GM19468 (cell line): ENCODE data around the gene GAA.
"Not testable (repeated sequence)": the region's sequence is repeated elsewhere in the genome, so short reads cannot be mapped to it uniquely, and the experiment has no call there.

Source experiments
- ATAC-seq: cut with Tn5 transposase; IDR thresholded peaks from one replicate; pipeline ENCODE4 v1.9.1; 2021; ENCODE audit warnings: mild to moderate bottlenecking, moderate library complexity, moderate number of reproducible peaks; ENCODE audit not compliant: unreplicated experiment; ENCODE audit errors: extremely low read depth

The GAA gene

DNA sequence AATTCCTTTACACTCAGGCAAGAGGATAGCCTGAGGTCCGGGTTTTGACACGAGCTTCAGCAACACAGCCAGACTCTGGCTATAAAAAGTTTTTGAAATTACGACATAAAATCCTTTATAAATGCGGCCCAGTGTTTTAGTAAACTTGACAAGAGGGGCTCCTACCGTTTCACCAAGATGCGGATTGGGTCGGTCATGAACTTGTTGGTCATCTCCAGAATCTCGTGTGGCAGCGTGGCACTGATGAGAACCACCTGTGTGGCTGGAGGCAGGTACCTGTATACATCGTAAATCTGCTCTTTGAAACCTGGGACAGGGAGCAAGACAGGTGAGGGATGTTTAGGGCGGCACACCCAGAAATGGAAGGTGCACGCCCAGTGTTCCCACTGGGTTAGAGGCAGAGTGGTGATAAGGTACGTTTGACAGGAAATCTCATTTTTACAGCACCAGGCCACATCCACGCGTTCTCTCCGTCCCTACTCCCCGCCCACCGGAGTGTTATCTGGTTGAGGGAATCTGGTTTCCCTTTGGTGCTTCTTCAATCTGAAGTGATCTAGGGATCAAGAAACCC lies 37.6 kb downstream of the GAA start:
- ATAC-seq, result no peak

DNA sequence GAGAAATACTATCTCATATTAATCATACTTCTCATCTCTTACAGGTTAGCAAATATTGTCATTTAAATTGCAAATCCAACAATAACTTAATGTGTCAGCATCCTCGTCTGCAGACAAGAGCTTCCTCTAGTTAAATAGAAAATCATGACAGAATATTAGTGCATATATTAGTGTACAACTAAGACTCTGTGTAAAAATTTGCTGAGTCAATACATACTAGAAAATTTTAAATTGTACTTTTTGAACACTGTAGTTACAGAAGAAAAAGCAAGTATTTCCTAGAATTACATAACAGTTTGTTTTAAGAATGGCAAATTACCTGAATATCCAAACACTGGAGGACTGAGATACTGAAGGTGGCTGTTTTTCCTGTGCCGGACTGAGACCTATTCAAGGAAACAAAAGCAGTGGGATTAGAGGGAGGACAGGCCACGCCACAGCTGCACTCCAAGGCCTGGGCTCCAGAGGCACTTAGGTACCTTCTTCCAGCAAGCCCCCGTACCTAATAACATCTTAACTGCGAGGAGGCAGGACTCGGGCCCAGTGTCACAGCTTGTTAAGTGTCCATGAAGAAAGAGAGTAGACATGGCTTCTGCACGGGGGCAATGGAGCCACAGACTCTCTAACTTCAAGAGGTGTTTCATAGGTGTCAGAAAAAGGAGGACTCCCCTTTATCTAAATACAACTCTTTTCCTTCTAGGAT lies 40.2 kb downstream of the GAA start:
- no peak for ATAC-seq

DNA sequence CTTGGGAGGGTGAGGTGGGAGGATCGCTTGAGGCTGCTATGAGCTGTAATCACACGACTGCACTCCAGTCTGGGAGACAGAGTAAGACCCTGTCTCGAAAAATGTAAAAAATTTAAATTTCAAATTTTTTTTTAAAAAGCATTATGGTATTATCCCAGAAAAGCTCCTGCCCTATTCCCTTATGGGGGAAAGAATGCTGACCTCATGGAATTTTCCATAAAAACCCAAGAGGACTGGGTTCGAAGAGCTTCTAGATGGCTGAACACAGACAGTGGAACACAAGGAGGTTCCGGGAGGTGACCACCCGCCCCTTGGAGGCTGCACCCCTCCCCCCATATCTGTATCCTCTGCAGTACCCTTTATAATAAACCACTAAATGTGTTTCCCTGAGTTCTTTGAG lies 41.5 kb downstream of the GAA start:
- no peak for ATAC-seq

DNA sequence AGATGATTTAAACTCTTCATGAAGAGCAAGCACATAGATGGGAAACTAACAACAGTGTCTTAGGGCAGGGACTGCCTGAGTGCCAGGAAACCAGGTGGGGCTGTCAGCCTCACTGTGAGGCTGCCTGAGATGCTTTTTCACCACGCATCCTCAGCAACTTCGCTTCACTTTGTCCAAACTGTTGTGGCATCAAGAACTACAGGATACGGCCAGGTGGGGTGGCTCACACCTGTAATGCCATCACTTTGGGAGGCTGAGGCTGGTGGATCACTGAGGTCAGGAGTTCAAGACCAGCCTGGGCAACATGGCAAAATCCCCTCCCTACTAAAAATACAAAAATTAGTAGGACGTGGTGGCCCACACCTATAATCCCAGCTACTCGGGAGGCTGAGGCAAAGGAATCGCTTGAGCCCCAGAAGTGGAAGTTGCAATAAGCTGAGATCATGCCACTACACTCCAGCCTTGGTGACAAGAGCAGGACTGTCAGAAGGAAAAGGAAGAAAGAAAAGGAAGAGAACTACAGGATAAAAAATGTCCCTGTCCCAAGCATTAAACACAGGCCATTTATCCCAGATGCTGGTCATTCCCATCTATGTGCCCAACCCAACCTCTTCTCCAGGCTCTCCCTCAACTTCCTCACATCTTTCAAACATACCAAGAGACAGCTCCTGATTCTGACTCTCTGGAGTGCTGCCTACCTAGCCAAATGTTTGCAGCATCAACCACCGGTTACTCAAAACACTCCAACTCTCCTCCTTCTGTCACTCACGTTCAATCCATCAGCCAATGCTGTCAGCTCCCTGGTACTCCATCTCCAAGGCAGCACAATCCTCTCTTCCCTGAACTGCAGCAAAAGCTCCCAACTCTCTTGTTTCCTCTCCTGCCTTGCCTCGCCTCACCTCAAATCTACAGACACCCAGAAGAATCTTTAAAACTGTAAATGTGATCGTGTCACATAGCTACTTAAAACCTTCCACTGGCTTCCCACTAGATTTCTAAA lies 44.0 kb downstream of the GAA start:
- ATAC-seq, result no peak

DNA sequence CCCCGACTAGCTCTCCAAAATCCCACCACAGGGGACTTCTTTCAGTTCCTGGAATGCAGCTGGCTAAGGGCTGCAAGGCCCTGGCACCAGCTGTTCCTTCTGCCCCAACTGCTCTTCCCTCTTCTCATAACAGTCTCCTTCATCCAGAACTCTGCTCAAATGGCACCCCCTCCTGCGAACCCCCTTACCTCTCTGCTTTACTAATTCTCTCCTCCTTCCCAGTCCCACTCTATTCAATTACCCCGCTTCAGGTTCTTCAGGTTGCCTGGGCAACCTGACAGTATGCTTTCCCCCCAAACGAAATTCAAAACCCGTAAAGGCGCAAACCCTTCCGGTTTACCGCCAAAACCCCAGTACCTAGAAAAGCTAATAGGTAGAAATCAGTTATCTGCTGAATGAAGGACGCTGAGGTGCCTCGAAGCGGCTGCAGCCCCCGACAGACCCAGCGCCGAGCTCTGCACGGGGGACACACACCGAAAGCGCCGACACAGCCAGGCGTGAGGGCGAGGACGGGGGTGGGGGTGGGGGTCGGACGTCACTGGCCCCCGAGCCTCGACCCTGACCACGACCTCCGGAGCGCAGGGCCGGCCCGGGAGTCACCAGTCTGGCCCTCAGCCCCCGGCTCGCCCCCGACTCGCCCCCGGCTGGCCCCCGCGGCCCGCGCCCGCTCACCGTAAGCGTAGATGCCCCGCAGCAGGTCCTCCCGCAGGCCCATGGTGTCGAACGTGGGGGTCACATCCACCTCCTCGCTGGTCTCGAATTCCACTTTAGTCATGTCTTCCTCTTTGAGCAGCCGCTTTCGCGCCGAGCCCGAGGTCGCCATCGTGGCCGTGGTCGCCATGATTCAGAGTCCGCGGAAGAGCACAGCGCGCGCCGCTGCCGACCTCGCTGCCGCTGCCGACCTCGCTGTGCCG lies 45.0 kb downstream of the GAA start:
- no peak for ATAC-seq

DNA sequence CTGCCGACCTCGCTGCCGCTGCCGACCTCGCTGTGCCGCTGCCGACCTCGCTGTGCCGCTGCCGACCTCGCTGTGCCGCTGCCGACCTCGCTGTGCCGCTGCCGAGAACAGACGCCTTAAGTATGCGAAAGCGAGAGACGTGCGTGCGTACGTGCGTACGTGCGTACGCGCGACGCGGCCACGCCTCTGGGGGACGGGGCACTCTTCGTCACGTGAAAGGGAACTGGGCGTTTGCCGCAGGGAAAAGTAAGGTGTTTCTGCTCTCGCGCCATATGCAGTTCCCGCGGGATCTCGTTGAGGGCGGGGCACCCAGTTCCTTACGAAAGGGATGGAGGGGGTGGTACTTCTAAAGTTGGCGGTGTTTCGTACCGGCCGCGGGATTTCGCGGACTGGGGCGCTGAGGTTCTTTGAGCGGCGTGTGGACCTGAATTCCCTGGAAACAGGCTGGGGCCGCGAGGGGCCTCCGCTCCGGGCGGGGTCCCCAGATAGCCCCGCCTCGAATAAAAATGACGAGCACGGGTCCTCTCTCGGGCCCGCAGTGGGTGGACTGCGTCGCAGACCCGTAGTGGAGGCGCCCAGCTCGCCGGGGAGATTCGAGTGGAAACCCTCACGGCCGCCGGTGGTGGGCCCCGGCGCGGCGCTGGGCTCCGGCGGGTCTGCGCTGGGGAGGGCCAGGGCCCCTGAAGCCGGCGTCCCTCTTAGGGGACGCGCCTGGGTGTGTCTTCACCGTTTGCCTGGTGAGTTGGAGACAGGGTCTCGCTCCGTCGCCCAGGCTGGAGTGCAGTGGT lies 45.8 kb downstream of the GAA start, which contains the start of gene EIF4A3:
EIF4A3 (minus strand) TSS at position 94 of the 788 bp plus-strand sequence. CDS start 167 bp downstream, outside the sequence.
- peak; percentile 59 for ATAC-seq

DNA sequence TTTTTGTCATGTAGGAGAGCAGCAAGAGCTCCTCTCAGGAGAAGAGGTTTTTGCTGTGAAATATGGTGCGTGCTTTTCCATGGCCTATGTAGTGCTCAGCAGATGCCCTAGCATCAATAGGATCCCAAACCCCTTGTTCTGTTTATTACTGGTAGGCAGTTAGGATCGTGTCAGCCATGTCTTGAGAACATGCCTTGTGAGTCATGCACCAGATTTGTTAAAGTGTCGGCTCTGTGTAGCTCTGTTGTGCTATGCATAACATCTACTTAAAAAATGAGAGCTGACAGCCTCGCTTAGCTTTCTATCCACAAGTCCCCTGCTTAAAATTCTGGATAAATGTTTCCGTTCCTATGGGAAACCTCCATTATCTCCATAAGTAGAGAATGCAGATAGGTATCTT lies 50.0 kb downstream of the GAA start:
- ATAC-seq, result no peak

DNA sequence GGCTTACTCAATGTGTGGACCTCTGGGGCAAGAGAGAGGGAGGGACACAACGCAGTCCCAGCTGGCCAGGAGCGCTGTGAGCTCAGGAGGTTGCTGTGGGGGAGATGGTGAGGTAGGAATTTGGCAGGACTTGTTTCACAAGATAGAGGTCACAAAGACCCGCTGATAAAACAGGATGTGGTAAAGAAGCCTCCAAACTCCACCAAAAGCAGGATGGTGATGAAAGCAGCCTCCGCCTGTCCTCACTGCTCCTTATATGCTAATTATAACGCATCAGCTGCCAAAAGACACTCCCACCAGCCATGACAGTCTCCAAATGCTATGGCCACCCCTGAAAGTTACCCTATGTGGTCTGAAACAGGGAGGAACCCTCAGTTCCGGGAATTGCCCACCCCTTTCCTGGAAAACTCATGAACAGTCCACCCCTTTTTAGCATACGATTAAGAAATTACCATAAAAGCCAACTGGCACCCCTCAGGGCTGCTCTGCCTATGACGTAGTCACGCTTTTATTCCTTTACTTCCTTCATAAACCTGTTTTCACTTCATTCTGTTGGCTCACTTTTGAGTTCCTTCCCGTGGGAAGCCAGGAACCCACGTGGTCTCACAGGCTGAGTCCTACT lies 50.8 kb downstream of the GAA start:
- no peak for ATAC-seq

DNA sequence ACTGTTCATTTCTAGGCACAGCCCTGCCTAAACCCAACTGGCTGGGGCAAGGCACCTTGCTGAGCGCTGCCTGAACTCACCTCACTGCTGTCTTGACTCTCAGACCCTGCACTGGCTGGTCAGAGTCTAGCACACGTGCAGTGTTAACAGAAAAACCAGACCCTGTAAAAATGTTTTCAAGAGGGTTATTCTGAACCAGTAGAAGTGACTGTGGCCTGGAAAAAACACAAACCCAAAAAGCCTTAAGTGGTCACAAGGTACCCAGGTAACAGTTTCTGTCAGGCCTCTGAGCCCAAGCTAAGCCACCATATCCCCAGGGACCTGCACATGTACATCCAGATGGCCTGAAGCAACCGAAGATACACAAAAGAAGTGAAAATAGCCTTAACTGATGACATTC lies 51.6 kb downstream of the GAA start:
- no peak for ATAC-seq

DNA sequence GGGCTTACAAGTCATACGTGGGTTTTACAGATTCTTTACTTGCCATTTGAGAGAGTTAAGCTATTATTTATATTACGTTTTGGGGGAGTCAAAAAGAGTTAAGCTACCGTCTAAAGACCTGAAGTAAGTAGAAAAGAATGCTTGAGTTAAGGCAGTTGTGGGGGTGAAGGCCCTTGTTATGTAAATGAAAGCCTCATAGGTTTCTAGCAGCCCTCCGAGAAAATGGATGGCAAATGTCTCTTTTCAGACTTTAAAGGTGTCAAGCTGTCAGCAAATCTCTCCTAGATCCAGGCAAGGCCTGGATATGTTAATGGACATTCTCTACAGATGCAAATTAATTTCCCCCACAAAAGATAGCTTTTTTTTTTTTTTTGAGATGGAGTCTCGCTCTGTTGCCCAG lies 52.8 kb downstream of the GAA start:
- no peak for ATAC-seq

DNA sequence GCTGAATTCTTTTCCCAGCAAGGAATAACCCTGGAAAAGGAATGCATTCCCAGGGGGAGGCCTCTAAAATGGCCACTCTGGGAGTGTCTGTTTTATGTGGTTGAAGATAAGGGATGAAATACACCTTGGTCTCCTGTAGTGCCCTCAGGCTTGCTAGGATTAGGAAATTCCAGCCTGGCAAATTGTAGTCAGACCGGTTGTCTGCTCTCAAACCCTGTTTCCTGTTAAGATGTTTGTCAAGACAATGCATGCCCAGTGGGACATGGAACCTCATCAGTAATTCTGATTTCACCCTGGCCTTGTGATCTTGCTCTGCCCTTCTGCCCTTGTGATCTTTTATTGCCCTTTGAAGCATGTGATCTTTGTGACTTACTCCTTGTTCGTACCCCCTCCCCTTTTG lies 54.2 kb downstream of the GAA start:
- ATAC-seq, result not testable (repeated sequence)

DNA sequence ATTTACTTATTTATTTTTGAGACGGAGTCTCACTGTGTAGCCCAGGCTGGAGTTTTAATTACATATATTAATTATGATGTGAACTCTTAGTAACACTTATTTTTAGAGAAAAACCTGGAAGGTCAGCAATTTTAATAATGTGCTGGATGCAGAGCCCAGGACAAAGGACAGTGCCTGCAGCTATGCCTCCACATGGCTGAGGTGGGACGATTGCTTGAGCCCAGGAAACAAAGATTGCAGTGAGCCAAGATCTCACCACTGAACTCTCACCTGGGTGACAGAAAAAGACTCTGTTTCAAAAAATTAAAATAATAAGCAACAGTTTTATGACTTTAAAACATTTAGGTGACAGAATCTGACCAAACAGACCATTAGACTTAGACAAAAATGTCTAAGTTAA lies 57.5 kb downstream of the GAA start:
- ATAC-seq, result no peak

DNA sequence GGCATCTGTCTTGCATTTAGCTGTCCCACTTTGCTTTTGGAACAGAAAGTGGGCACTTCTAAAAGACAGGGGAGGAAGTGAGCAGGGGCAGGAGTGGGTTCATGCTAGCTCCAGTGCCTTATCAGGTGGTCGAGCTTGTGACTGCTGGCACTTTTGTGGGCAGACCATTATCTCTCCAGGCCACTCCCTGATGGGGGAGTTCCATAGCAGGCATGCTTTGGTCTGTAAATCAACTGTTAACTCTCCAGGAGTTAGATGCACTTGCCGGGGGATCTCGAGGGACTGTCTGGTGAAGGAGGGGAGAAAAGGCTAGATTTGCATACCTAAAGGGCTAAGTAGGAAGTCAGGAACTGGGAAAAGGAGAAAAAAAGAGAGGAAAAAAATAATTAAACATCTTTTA lies 59.2 kb downstream of the GAA start:
- ATAC-seq, result no peak

DNA sequence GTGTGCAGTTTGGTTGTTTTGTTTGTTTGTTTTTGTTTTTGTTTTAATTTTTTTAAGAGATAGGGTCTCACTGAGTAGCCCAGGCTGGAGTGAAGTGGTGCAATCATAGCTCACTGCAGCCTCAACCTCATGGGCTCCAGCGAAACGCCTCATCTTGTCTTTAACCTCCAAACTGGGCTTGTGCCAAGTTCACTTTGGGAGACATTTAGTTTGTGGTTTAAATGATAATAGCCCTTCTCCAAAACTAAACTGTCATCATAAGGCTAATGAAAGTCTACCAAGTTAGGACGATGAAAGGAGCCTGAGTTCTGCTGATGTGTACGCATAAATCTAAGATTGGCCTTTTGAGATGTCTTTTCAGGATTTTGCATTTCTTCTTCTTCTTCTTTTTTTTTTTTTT lies 62.0 kb downstream of the GAA start:
- ATAC-seq, result no peak

DNA sequence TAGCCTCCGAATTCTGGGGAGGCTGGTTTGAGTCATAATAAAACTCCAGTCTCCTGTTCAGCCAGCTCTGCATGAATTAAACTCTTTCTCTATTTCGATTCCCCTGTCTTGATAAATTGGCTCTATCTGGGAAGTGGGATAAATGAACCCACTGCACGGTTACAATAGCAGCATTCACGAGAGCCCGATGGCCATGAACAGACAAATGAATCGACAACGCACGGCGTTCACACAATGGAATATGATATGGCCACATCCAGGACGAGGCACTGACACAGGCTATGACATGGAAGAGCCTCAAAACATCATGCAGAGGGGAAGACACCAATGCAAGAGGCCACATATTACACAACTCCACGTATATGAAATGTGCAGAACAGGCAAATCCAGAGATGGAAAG lies 62.8 kb downstream of the GAA start:
- ATAC-seq, result no peak

DNA sequence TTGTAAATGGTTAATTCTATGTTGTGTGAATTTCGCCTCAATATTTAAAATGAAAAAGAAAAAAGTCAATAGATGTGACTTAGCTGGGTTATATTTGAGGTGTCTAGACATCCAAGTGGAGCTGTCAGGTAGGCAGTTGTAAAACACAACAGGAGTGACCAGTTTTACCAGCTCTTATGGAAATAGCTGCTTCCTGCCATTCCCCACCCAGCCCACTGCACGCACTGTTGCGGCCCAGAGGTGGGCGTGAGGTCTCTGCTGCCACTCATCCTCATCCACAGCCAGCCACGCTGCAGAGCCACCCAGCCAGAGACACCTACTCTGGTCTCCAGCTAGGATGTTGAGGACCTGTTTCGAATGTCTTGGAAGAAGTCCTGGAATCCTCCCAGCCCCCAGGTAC lies 65.1 kb downstream of the GAA start:
- ATAC-seq, result no peak

DNA sequence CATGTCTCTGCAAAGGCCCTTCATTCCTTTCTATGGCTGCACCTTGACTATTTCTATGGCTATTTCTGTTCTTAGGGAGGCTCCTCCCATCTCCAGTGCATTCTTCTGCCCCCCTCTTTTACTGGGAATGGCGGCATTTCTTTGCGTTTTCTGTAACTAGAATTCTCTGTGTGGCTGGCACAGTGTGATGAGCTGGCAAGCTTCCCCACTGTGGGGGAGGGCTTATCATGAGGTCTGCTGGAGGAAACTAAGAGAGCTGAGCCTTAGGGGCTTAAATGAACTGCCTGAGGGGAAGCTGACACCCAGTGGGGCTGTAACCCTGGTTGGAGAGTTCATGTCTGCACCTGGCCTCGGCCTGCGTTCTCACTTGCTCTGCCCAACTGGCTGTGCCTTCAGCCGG lies 67.0 kb downstream of the GAA start:
- ATAC-seq, result no peak

DNA sequence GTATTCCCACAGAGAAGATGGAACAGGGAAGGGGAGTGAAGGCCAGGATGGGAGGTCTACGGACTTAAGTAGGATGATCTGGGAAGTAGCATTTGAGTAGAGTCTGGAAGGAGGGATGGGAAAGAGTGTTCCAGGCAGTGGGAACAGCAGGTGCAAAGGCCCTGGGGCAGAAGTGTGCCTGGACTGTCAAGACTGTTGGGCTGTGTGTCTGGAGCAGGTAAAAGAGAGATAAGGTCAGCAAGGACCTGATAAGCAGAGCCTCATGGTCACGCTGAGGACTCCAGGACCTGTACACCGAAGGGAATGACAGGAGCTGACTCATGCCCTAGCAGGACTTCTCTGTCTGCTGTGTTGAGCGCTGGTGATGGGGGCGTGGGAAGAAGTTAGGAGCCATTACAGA lies 67.7 kb downstream of the GAA start:
- no peak for ATAC-seq
